GM23338 (cell line): ENCODE measurements around the gene IRAK1. TPM values are rescaled to one million over a fixed set of nuclear protein-coding genes. Genes with fewer than 3 reads are reported as not detected.

Source experiments
- ATAC-seq: fragments of 200-7000 bp; cut with Tn5 transposase; 3 replicates; pipeline ENCODE4 v1.9.1; 2020
- DNase-seq: peaks from one replicate; pipeline ENCODE4 v3.0.0-alpha.2; 2015; ENCODE audit warnings: low spot score
- H2AFZ ChIP-seq: fragments of 200-600 bp; sonication (generic); 2 replicates; pipeline ENCODE4 v1.8.0; 2016; ENCODE audit warnings: antibody characterized with exemption, mild to moderate bottlenecking, moderate library complexity
- H3F3A ChIP-seq: fragments of 200-600 bp; sonication (generic); replicated peaks from 2 replicates; pipeline ENCODE4 v1.8.0; 2017; ENCODE audit warnings: antibody characterized with exemption, mixed run types, low read depth
- H3K27ac ChIP-seq: fragments of 200-600 bp; sonication (generic); 2 replicates; pipeline ENCODE4 v1.6.1; 2016; ENCODE audit warnings: low read depth
- H3K27me3 ChIP-seq: fragments of 200-600 bp; sonication (generic); 2 replicates; pipeline ENCODE4 v1.8.0; 2016; ENCODE audit warnings: mild to moderate bottlenecking, mixed run types, moderate library complexity; ENCODE audit not compliant: insufficient read depth
- H3K36me3 ChIP-seq: fragments of 200-600 bp; sonication (generic); 2 replicates; pipeline ENCODE4 v1.8.0; 2016; ENCODE audit warnings: mild to moderate bottlenecking; ENCODE audit not compliant: insufficient read depth
- H3K4me1 ChIP-seq: fragments of 200-600 bp; sonication (generic); 2 replicates; pipeline ENCODE4 v1.8.0; 2016; ENCODE audit warnings: mild to moderate bottlenecking, moderate library complexity; ENCODE audit not compliant: insufficient read depth
- H3K4me2 ChIP-seq: fragments of 200-600 bp; sonication (generic); 2 replicates; pipeline ENCODE4 v1.7.1; 2017; ENCODE audit warnings: mixed run types
- H3K4me3 ChIP-seq: fragments of 200-600 bp; sonication (generic); 2 replicates; pipeline ENCODE4 v1.6.1; 2016; ENCODE audit warnings: mixed run types
- H3K79me2 ChIP-seq: fragments of 200-600 bp; sonication (generic); replicated peaks from 2 replicates; pipeline ENCODE4 v1.8.0; 2017; ENCODE audit warnings: mild to moderate bottlenecking; ENCODE audit not compliant: insufficient read depth
- H3K9me2 ChIP-seq: fragments of 200-600 bp; sonication (generic); 2 replicates; pipeline ENCODE4 v1.8.0; 2017; ENCODE audit not compliant: insufficient read depth
- H4K20me1 ChIP-seq: fragments of 200-600 bp; sonication (generic); replicated peaks from 2 replicates; pipeline ENCODE4 v1.8.0; 2017; ENCODE audit warnings: mild to moderate bottlenecking; ENCODE audit not compliant: insufficient read depth
- H3K27ac Mint-ChIP-seq: 2 replicates; pipeline ENCODE4 v1.8.0; 2020; ENCODE audit warnings: inconsistent platforms, mild to moderate bottlenecking, moderate library complexity, mixed read lengths
- H3K27me3 Mint-ChIP-seq: 3 replicates; pipeline ENCODE4 v1.8.0; 2022; ENCODE audit warnings: low read depth, mild to moderate bottlenecking, moderate library complexity, mixed read lengths, inconsistent platforms; ENCODE audit not compliant: insufficient read depth, poor library complexity
- H3K36me3 Mint-ChIP-seq: 3 replicates; pipeline ENCODE4 v1.8.0; 2021; ENCODE audit warnings: low read depth, mild to moderate bottlenecking, inconsistent platforms, moderate library complexity, mixed read lengths
- H3K4me1 Mint-ChIP-seq: 3 replicates; pipeline ENCODE4 v1.8.0; 2020; ENCODE audit warnings: mild to moderate bottlenecking, inconsistent platforms, mixed read lengths
- H3K4me3 Mint-ChIP-seq: 3 replicates; pipeline ENCODE4 v1.8.0; 2021; ENCODE audit warnings: moderate library complexity, mild to moderate bottlenecking, inconsistent platforms, mixed read lengths
- H3K9me3 Mint-ChIP-seq: 3 replicates; pipeline ENCODE4 v1.8.0; 2020; ENCODE audit warnings: moderate library complexity, mild to moderate bottlenecking, inconsistent platforms, mixed read lengths
- CREB1 ChIP-seq: fragments of 250-450 bp; sonication (Bioruptor Pico); IDR thresholded peaks from 2 replicates; pipeline ENCODE4 v1.5.0; 2020; ENCODE audit warnings: low read depth, mild to moderate bottlenecking, moderate library complexity
- EZH2 ChIP-seq: fragments of 200-600 bp; sonication (generic); IDR thresholded peaks from one replicate; pipeline ENCODE4 v1.8.0; 2017; ENCODE audit warnings: antibody characterized with exemption, mild to moderate bottlenecking, low read depth; ENCODE audit not compliant: unreplicated experiment
- EZH2phosphoT487 ChIP-seq: fragments of 200-600 bp; sonication (generic); IDR thresholded peaks from one replicate; pipeline ENCODE4 v1.8.1; 2018; ENCODE audit warnings: antibody characterized with exemption; ENCODE audit not compliant: unreplicated experiment
- JUNB ChIP-seq: IDR thresholded peaks from one replicate; pipeline ENCODE4 v1.6.1; 2016; ENCODE audit warnings: antibody characterized with exemption; ENCODE audit not compliant: unreplicated experiment
- NANOG ChIP-seq: IDR thresholded peaks from 2 replicates; pipeline ENCODE4 v1.6.1; 2016; ENCODE audit warnings: antibody characterized with exemption, borderline replicate concordance
- POLR2AphosphoS5 ChIP-seq: IDR thresholded peaks from 2 replicates; pipeline ENCODE4 v1.6.1; 2016; ENCODE audit warnings: antibody characterized with exemption, low read depth
- STAT1 ChIP-seq: IDR thresholded peaks from one replicate; pipeline ENCODE4 v1.6.1; 2016; ENCODE audit warnings: antibody characterized with exemption; ENCODE audit not compliant: unreplicated experiment
- ZNF114 ChIP-seq: fragments of 250-450 bp; sonication (Bioruptor Pico); IDR thresholded peaks from 2 replicates; pipeline ENCODE4 v1.5.0; 2020; ENCODE audit warnings: mild to moderate bottlenecking, moderate library complexity
- ZNF331 ChIP-seq: fragments of 250-450 bp; sonication (Bioruptor Pico); IDR thresholded peaks from 2 replicates; pipeline ENCODE4 v1.5.0; 2020; ENCODE audit warnings: low read depth, mild to moderate bottlenecking, moderate library complexity
- polyA plus RNA-seq: library from polyadenylated mRNA; unstranded; fragments of >200 nt; fragmentation: Nextera tagmentation; extraction: Ambion mirVana; gene quantifications from 2 replicates; pipeline ENCODE4 v1.2.1, GENCODE V29; 2016
- total RNA-seq: library from RNA; depleted of rRNA; stranded (reverse); fragments of >200 nt; shearing (Covaris generic); gene quantifications from 2 replicates; pipeline ENCODE4 v1.2.3, GENCODE V29; 2014
- TF ChIP-seq, protein P1 (sequence below): fragments of 250-450 bp; sonication (Bioruptor Pico); IDR thresholded peaks from 2 replicates; pipeline ENCODE4 v1.5.0; 2020; ENCODE audit warnings: mild to moderate bottlenecking, moderate library complexity
- TF ChIP-seq, protein P2 (sequence below): IDR thresholded peaks from 2 replicates; pipeline ENCODE4 v1.6.1; 2016; ENCODE audit warnings: antibody characterized with exemption
- TF ChIP-seq, protein P3 (sequence below): IDR thresholded peaks from one replicate; pipeline ENCODE4 v1.6.1; 2018; ENCODE audit warnings: antibody characterized with exemption; ENCODE audit not compliant: unreplicated experiment
- TF ChIP-seq, protein P4 (sequence below), 2 experiments: fragments of 200-600 bp in 1 of 2; sonication (generic) in 1 of 2; conservative IDR thresholded peaks; 2 replicates each; pipeline versions ENCODE4 v1.5.1 to v1.6.1; 2016 to 2017; ENCODE audit warnings: antibody characterized with exemption in 2 of 2, low read depth in 2 of 2, mild to moderate bottlenecking in 2 of 2, moderate library complexity in 1 of 2

The IRAK1 gene
- total and polyA plus RNA-seq, 2 experiments from 2014 or later, result 21.6 to 38.0 TPM

DNA sequence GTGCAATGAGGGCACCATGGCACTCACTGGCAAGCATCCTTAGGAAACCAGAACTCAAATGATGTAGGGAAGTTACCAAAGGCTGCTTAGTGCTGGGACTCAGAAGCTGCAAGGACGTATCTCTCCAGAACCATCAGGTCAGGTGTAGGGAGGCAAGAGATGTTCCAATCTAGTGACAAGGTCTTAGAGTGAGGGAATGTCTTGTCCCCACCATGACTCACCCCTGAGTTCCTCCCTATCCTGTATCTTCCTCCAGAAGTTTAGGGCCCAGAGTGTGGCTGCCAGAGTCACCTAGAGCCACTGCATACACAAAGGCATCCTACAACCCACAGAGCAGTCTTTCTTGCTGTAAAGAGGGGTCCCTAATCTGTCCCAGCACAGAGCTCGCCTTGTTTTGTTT, 14.1 kb upstream of the IRAK1 start:
- no peak for DNase-seq
- Mint-ChIP-seq H3K9me3 (no peaks in the 10 kb centered on the region), H3K4me3 (no peak overlapping the region), H3K27me3 (peaks cover 11% of the 10 kb centered on the region), H3K4me1 (peaks cover 44% of the 10 kb centered on the region), H3K27ac (peak overlapping the region; percentile 52; the same call in 1 of the 2 replicates), H3K36me3 (peaks cover 22% of the 10 kb centered on the region; the same call in 2 of the 3 replicates)
- H3K27ac ChIP-seq, result no peak overlapping the region
- no peaks in the 10 kb centered on the region for H3F3A ChIP-seq
- no peaks in the 10 kb centered on the region for H3K27me3 ChIP-seq
- no peak overlapping the region for H3K4me3 ChIP-seq
- H3K9me2 ChIP-seq, result no peaks in the 10 kb centered on the region
- H4K20me1 ChIP-seq, result no peaks in the 10 kb centered on the region
- H3K36me3 ChIP-seq, result no peaks in the 10 kb centered on the region
- no peak for ATAC-seq
- H3K4me2 ChIP-seq, result no peak overlapping the region
- TF ChIP-seq ZNF114 (CRISPR knock-in tag) (no peak), EZH2 (no peak), CREB1 (CRISPR knock-in tag) (no peak), EZH2phosphoT487 (no peak), POLR2AphosphoS5 (no peak), ZNF331 (no peak), JUNB (no peak), NANOG (no peak), STAT1 (no peak)
- TF ChIP-seq, protein P1, sequence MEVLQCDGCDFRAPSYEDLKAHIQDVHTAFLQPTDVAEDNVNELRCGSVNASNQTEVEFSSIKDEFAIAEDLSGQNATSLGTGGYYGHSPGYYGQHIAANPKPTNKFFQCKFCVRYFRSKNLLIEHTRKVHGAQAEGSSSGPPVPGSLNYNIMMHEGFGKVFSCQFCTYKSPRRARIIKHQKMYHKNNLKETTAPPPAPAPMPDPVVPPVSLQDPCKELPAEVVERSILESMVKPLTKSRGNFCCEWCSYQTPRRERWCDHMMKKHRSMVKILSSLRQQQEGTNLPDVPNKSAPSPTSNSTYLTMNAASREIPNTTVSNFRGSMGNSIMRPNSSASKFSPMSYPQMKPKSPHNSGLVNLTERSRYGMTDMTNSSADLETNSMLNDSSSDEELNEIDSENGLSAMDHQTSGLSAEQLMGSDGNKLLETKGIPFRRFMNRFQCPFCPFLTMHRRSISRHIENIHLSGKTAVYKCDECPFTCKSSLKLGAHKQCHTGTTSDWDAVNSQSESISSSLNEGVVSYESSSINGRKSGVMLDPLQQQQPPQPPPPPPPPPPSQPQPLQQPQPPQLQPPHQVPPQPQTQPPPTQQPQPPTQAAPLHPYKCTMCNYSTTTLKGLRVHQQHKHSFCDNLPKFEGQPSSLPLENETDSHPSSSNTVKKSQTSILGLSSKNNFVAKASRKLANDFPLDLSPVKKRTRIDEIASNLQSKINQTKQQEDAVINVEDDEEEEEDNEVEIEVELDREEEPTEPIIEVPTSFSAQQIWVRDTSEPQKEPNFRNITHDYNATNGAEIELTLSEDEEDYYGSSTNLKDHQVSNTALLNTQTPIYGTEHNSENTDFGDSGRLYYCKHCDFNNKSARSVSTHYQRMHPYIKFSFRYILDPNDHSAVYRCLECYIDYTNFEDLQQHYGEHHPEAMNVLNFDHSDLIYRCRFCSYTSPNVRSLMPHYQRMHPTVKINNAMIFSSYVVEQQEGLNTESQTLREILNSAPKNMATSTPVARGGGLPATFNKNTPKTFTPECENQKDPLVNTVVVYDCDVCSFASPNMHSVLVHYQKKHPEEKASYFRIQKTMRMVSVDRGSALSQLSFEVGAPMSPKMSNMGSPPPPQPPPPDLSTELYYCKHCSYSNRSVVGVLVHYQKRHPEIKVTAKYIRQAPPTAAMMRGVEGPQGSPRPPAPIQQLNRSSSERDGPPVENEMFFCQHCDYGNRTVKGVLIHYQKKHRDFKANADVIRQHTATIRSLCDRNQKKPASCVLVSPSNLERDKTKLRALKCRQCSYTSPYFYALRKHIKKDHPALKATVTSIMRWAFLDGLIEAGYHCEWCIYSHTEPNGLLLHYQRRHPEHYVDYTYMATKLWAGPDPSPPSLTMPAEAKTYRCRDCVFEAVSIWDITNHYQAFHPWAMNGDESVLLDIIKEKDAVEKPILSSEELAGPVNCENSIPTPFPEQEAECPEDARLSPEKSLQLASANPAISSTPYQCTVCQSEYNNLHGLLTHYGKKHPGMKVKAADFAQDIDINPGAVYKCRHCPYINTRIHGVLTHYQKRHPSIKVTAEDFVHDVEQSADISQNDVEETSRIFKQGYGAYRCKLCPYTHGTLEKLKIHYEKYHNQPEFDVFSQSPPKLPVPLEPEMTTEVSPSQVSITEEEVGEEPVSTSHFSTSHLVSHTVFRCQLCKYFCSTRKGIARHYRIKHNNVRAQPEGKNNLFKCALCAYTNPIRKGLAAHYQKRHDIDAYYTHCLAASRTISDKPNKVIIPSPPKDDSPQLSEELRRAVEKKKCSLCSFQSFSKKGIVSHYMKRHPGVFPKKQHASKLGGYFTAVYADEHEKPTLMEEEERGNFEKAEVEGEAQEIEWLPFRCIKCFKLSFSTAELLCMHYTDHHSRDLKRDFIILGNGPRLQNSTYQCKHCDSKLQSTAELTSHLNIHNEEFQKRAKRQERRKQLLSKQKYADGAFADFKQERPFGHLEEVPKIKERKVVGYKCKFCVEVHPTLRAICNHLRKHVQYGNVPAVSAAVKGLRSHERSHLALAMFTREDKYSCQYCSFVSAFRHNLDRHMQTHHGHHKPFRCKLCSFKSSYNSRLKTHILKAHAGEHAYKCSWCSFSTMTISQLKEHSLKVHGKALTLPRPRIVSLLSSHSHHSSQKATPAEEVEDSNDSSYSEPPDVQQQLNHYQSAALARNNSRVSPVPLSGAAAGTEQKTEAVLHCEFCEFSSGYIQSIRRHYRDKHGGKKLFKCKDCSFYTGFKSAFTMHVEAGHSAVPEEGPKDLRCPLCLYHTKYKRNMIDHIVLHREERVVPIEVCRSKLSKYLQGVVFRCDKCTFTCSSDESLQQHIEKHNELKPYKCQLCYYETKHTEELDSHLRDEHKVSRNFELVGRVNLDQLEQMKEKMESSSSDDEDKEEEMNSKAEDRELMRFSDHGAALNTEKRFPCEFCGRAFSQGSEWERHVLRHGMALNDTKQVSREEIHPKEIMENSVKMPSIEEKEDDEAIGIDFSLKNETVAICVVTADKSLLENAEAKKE (CRISPR knock-in tag), result no peak
- TF ChIP-seq, protein P2, sequence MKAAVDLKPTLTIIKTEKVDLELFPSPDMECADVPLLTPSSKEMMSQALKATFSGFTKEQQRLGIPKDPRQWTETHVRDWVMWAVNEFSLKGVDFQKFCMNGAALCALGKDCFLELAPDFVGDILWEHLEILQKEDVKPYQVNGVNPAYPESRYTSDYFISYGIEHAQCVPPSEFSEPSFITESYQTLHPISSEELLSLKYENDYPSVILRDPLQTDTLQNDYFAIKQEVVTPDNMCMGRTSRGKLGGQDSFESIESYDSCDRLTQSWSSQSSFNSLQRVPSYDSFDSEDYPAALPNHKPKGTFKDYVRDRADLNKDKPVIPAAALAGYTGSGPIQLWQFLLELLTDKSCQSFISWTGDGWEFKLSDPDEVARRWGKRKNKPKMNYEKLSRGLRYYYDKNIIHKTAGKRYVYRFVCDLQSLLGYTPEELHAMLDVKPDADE, result no peak
- TF ChIP-seq, protein P3, sequence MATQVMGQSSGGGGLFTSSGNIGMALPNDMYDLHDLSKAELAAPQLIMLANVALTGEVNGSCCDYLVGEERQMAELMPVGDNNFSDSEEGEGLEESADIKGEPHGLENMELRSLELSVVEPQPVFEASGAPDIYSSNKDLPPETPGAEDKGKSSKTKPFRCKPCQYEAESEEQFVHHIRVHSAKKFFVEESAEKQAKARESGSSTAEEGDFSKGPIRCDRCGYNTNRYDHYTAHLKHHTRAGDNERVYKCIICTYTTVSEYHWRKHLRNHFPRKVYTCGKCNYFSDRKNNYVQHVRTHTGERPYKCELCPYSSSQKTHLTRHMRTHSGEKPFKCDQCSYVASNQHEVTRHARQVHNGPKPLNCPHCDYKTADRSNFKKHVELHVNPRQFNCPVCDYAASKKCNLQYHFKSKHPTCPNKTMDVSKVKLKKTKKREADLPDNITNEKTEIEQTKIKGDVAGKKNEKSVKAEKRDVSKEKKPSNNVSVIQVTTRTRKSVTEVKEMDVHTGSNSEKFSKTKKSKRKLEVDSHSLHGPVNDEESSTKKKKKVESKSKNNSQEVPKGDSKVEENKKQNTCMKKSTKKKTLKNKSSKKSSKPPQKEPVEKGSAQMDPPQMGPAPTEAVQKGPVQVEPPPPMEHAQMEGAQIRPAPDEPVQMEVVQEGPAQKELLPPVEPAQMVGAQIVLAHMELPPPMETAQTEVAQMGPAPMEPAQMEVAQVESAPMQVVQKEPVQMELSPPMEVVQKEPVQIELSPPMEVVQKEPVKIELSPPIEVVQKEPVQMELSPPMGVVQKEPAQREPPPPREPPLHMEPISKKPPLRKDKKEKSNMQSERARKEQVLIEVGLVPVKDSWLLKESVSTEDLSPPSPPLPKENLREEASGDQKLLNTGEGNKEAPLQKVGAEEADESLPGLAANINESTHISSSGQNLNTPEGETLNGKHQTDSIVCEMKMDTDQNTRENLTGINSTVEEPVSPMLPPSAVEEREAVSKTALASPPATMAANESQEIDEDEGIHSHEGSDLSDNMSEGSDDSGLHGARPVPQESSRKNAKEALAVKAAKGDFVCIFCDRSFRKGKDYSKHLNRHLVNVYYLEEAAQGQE, result no peak
- TF ChIP-seq, protein P4, sequence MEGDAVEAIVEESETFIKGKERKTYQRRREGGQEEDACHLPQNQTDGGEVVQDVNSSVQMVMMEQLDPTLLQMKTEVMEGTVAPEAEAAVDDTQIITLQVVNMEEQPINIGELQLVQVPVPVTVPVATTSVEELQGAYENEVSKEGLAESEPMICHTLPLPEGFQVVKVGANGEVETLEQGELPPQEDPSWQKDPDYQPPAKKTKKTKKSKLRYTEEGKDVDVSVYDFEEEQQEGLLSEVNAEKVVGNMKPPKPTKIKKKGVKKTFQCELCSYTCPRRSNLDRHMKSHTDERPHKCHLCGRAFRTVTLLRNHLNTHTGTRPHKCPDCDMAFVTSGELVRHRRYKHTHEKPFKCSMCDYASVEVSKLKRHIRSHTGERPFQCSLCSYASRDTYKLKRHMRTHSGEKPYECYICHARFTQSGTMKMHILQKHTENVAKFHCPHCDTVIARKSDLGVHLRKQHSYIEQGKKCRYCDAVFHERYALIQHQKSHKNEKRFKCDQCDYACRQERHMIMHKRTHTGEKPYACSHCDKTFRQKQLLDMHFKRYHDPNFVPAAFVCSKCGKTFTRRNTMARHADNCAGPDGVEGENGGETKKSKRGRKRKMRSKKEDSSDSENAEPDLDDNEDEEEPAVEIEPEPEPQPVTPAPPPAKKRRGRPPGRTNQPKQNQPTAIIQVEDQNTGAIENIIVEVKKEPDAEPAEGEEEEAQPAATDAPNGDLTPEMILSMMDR (conservative IDR thresholded peaks at IDR 0.05; ENCODE audit: low read depth in 2 of 2), result no peak
- H3K79me2 ChIP-seq, result peaks cover 19% of the 10 kb centered on the region; the same call in 1 of the 2 replicates
- H3K4me1 ChIP-seq, result peaks cover 6% of the 10 kb centered on the region; the same call in 1 of the 2 replicates
- no peak overlapping the region for H2AFZ ChIP-seq
